Fibroblast of mammary gland (primary cell): ENCODE results near the gene GALNT7.

ENCODE experiments used
- DNase-seq: peaks from one replicate; pipeline ENCODE4 v3.0.0-alpha.2; 2010; ENCODE audit warnings: low read depth
- H3K4me3 ChIP-seq: 2 replicates; pipeline ENCODE4 v1.5.1; 2011; ENCODE audit warnings: low read depth, mild to moderate bottlenecking, low read length, moderate library complexity; ENCODE audit not compliant: control insufficient read depth
- CTCF ChIP-seq: conservative IDR thresholded peaks from 2 replicates; pipeline ENCODE4 v1.5.1; 2011; ENCODE audit warnings: low read depth, low read length, inconsistent platforms; ENCODE audit not compliant: control insufficient read depth, insufficient read depth

GALNT7 gene

GRCh38 chr4:173191623-173192041, 23.0 kb downstream of the GALNT7 start:
- peak; percentile 26 for DNase-seq
- no peak overlapping the region for H3K4me3 ChIP-seq
- no peak for TF ChIP-seq CTCF

- TF ChIP-seq CTCF, result peak; percentile 19
- DNase-seq, result no peak
- no peak overlapping the region for H3K4me3 ChIP-seq
Observed at GRCh38 chr4:173192375-173193162, 24.0 kb downstream of the GALNT7 start.

GRCh38 chr4:173194157-173194556, 25.5 kb downstream of the GALNT7 start:
- H3K4me3 ChIP-seq, result no peak overlapping the region
- DNase-seq, result no peak
- TF ChIP-seq CTCF, result no peak

GRCh38 chr4:173195109-173195508, 26.5 kb downstream of the GALNT7 start:
- TF ChIP-seq CTCF, result no peak
- no peak overlapping the region for H3K4me3 ChIP-seq
- DNase-seq, result no peak

GRCh38 chr4:173199553-173199952, 30.9 kb downstream of the GALNT7 start:
- H3K4me3 ChIP-seq, result no peak overlapping the region
- DNase-seq, result no peak
- TF ChIP-seq CTCF, result no peak

GRCh38 chr4:173200103-173200884, 31.7 kb downstream of the GALNT7 start:
- TF ChIP-seq CTCF, result no peak
- DNase-seq, result no peak
- H3K4me3 ChIP-seq, result no peak overlapping the region
